ENCODE measurements around the gene TSFM. TPM values are rescaled to one million over a fixed set of nuclear protein-coding genes. Genes with fewer than 3 reads are reported as not detected.

Gene TSFM
- total and polyA plus RNA-seq, 2 of the 13 experiments (the other 11 are each of a cell fraction or from before 2014, with no cell fraction given) = 29.8 to 68.3 TPM

GRCh38 chr12:57813971-57814772 is 31.6 kb downstream of the TSFM start (continued):
- TF ChIP-seq ZNF318 (CRISPR knock-in tag; IDR thresholded peaks at IDR 0.05) (no peak), MED8 (CRISPR knock-in tag; IDR thresholded peaks at IDR 0.05; ENCODE audit: insufficient replicate concordance) (no peak), ZNF639 (CRISPR knock-in tag; conservative IDR thresholded peaks at IDR 0.05) (no peak), BORCS8-MEF2B (CRISPR knock-in tag; IDR thresholded peaks at IDR 0.05) (no peak), ZBTB34 (CRISPR knock-in tag; IDR thresholded peaks at IDR 0.05) (no peak), CBX5 (CRISPR knock-in tag; IDR thresholded peaks at IDR 0.05; ENCODE audit: borderline replicate concordance) (no peak), PLSCR1 (CRISPR knock-in tag; IDR thresholded peaks at IDR 0.05; ENCODE audit: borderline replicate concordance) (no peak), ZBTB14 (CRISPR knock-in tag; IDR thresholded peaks at IDR 0.05) (no peak), MIER3 (CRISPR knock-in tag; IDR thresholded peaks at IDR 0.05; ENCODE audit: borderline replicate concordance) (no peak), NR3C1 (CRISPR knock-in tag; IDR thresholded peaks at IDR 0.05) (no peak), ZNF281 (CRISPR knock-in tag; IDR thresholded peaks at IDR 0.05; ENCODE audit: borderline replicate concordance) (peak; percentile 39; the same call in 1 of the 2 replicates)
